Measurements from ENCODE around the gene LIN37. TPM values are rescaled to one million over a fixed set of nuclear protein-coding genes. Genes with fewer than 3 reads are reported as not detected.

LIN37 gene
- total RNA-seq, 2 donors from 2014 or later: 7.5 to 8.1 TPM

DNA sequence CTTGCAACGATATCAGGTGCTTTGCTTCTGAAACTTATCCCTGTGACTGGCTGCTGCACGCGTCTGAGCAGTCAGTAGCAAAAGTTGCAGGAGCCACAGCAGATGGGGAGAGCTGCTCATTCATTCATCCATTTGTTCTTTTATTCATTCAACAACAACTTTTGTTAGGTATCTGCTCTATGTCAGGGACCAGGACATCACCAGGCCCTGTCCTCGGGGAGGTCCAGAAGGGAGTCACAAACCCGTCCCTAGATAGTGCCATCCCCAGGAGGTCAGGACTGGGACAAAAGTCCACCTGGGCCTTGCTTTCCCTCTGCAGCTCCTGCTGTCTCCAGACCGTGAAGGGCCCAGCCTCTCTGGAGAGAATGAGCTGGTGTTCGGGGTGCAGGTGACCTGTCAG is 29.6 kb downstream of the LIN37 start:
- intact Hi-C loops (cut with DNase I): loop anchor here in 1 of 2 donors (10.0 kb wide), 1 partner anchor 157 kb away; the partner anchor contains the start of gene LRFN3
- no peak for DNase-seq
- no peak for ATAC-seq

DNA sequence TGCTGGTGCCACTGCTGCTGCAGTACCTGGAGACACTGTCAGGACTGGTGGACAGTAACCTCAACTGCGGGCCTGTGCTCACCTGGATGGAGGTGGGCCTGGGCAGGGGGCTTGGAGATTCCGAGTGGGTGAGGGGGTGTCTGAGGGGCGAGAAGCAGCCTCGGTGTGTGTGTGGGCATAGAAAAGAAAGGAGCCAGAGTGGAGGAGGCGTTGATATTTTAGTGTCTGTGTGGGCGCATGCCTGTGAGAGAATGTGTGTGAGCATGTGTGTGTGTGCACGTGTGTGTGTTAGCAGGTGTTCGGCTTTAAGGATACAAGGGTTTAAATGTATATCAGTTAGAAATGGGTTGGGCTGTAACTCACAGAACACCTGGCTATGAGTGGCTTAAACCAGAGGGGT is 30.7 kb downstream of the LIN37 start:
- DNase-seq (no peak), ATAC-seq (no peak)
- intact Hi-C loops (cut with DNase I): loop anchor here in 1 of 2 donors (10.0 kb wide), 1 partner anchor 156 kb away; the partner anchor contains the start of gene LRFN3

DNA sequence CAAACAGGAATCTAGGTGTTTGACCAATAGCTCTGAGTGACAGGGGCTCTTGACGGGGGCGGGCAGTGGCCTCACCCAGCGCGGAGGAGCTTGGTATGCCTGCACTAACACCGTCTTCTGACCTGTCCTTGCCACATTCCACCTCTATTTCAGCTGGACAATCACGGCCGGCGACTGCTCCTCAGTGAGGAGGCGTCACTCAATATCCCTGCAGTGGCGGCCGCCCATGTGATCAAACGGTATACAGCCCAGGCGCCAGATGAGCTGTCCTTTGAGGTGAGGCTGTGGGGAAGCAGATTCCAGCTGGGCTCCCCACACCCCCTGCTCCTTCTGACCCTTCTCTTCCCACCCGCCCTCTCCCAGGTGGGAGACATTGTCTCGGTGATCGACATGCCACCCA is 31.7 kb downstream of the LIN37 start:
- ATAC-seq (no peak), DNase-seq (no peak)
- intact Hi-C loops (cut with DNase I): no loop called here

DNA sequence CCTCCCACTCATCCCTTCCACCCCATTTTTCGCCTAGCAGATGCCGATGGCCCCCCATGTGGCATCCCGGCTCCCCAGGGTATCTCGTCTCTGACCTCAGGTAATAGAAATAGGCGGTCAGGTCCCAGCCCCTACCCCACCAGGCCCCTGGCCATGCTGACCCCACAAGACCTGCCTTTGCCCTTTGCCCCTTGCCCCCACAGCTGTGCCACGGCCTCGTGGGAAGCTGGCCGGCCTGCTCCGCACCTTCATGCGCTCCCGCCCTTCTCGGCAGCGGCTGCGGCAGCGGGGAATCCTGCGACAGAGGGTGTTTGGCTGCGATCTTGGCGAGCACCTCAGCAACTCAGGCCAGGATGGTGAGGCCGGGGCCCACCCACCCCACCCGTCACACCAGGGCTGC is 32.3 kb downstream of the LIN37 start:
- DNase-seq: no peak
- intact Hi-C loops (cut with DNase I): no loop called here
- ATAC-seq: no peak

DNA sequence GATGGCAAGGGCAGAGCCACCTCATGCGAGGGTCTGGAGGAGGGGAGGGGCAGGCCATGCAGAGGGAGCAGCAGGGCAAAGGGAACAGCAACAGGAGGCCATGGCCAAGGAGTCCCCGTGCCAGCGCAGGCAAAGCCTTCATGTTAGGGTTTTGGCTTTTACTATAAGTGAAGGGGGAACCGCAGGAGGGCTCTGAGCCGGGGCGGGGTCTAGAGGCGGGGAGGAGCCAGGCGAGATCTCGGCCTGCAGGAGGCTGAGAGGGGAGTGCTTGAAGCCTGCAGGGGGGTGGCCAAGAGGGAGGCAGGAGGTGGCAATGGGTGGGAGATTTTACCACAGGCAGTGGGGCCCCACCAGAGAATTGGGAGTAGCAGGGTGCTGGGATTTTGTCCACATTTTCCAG is 33.3 kb downstream of the LIN37 start:
- intact Hi-C loops (cut with DNase I): no loop called here
- no peak for ATAC-seq
- DNase-seq: no peak

DNA sequence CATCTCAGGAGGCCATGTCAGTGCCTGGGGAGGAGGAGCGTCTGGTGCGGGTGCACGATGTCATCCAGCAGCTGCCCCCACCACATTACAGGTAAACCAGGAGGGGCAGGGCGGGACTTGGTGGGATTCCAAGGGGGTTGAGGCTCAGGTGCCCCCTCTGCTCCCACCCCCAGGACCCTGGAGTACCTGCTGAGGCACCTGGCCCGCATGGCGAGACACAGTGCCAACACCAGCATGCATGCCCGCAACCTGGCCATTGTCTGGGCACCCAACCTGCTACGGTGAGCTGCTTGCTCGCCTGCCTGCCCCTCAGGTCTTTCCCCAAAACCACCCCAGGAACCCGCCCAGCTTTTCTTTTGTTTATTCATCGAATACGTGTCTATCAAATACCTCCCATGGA is 34.2 kb downstream of the LIN37 start:
- ATAC-seq: no peak
- intact Hi-C loops (cut with DNase I): no loop called here
- DNase-seq: no peak

DNA sequence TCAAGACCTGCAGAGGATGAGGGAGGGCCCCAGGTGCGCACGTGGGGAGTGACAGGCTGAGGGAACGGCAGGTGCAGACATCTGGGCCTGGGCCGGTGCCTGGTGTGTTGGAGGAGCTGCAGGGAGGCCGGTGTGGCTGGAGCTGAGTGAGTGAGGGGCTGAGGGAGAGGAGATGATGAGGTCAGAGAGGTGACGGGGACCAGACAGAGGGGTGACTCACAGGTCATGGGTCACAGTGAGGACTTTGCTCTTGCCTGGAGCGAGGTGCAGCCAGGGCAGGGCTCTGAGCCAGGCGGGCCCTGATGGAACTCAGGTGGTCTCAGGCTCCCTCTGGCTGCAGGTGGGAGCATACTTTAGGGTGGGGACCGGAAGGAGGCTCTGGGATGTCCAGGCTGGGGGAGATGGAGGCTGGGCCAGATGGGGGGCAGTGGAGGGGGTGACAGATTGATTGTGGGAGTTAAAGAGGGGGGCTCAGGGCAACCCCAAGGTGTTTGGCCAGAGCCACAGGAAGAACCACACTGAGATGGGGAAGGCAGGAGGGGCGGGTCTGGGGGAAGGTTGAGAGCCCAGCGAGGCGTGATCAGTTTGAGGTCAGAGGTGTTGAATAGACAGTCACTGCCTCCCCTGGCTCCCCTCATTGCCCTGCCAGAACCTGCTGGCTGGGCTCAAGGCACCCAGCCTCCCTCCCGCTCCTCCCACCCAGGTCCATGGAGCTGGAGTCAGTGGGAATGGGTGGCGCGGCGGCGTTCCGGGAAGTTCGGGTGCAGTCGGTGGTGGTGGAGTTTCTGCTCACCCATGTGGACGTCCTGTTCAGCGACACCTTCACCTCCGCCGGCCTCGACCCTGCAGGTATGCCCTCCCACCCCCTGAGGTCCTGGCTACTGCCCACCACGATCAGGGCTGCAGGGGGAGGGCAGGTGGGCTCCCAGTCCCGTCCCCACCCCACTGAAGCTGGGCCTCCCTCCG is 35.4 kb downstream of the LIN37 start:
- ATAC-seq (no peak), DNase-seq (no peak)
- intact Hi-C loops (cut with DNase I): no loop called here

DNA sequence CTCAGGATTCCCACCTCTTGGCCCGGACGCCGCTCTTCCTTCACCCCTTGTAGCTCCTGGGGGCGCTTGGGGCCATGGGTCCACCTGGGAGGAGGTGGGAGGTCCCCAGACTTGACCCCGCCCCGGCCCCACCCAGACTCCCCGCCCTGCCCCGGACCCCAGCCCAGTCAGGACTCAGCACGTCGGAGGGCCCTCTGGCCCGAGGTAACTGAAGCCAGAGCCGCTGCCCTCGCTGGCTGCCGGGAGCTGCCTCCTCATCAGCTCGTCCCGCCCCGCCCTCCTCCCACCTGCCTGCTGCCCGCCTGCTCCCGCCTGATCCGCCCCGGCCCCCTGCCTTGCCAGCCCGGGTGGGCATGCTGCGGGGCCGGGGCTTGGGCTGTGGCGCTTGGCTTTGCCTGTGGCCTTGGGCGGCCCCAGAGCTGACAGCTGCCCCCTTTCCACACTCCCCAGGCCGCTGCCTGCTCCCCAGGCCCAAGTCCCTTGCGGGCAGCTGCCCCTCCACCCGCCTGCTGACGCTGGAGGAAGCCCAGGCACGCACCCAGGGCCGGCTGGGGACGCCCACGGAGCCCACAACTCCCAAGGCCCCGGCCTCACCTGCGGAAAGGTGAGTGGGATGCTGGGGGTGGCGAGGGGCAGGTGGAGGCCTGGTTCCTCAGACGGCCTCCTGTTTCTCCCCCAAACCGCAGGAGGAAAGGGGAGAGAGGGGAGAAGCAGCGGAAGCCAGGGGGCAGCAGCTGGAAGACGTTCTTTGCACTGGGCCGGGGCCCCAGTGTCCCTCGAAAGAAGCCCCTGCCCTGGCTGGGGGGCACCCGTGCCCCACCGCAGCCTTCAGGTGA is 36.3 kb downstream of the LIN37 start:
- DNase-seq (no peak), ATAC-seq (no peak)
- intact Hi-C loops (cut with DNase I): no loop called here

DNA sequence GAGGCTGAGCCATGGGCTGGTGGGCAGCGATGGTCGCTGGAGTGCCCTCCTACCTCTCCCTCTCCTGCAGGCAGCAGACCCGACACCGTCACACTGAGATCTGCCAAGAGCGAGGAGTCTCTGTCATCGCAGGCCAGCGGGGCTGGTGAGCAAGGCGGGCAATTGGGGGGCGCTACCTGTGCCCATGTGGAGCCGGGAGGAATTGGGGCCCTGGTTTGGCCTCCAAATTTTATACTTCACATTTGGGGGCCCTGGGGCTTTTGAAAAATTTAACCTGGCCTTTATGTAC is 36.9 kb downstream of the LIN37 start:
- no peak for ATAC-seq
- intact Hi-C loops (cut with DNase I): no loop called here
- no peak for DNase-seq

DNA sequence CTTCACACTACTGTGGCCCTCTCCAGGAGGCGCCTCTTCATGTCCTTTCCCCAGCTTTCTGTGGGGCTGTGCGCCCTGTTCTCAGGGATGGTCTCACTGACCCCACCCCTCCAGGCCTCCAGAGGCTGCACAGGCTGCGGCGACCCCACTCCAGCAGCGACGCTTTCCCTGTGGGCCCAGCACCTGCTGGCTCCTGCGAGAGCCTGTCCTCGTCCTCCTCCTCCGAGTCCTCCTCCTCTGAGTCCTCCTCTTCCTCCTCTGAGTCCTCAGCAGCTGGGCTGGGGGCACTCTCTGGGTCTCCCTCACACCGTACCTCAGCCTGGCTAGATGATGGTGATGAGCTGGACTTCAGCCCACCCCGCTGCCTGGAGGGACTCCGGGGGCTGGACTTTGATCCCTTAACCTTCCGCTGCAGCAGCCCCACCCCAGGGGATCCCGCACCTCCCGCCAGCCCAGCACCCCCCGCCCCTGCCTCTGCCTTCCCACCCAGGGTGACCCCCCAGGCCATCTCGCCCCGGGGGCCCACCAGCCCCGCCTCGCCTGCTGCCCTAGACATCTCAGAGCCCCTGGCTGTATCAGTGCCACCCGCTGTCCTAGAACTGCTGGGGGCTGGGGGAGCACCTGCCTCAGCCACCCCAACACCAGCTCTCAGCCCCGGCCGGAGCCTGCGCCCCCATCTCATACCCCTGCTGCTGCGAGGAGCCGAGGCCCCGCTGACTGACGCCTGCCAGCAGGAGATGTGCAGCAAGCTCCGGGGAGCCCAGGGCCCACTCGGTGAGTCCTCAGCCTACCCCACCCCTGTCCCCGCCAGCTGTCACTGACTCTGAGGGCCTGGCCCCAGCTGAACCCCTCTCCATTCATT is 38.2 kb downstream of the LIN37 start:
- intact Hi-C loops (cut with DNase I): no loop called here
- no peak for DNase-seq
- ATAC-seq: no peak

DNA sequence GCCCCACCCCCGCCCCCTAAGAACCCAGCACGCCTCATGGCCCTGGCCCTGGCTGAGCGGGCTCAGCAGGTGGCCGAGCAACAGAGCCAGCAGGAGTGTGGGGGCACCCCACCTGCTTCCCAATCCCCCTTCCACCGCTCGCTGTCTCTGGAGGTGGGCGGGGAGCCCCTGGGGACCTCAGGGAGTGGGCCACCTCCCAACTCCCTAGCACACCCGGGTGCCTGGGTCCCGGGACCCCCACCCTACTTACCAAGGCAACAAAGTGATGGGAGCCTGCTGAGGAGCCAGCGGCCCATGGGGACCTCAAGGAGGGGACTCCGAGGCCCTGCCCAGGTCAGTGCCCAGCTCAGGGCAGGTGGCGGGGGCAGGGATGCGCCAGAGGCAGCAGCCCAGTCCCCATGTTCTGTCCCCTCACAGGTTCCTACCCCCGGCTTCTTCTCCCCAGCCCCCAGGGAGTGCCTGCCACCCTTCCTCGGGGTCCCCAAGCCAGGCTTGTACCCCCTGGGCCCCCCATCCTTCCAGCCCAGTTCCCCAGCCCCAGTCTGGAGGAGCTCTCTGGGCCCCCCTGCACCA is 38.9 kb downstream of the LIN37 start:
- intact Hi-C loops (cut with DNase I): no loop called here
- ATAC-seq: no peak
- DNase-seq: no peak

DNA sequence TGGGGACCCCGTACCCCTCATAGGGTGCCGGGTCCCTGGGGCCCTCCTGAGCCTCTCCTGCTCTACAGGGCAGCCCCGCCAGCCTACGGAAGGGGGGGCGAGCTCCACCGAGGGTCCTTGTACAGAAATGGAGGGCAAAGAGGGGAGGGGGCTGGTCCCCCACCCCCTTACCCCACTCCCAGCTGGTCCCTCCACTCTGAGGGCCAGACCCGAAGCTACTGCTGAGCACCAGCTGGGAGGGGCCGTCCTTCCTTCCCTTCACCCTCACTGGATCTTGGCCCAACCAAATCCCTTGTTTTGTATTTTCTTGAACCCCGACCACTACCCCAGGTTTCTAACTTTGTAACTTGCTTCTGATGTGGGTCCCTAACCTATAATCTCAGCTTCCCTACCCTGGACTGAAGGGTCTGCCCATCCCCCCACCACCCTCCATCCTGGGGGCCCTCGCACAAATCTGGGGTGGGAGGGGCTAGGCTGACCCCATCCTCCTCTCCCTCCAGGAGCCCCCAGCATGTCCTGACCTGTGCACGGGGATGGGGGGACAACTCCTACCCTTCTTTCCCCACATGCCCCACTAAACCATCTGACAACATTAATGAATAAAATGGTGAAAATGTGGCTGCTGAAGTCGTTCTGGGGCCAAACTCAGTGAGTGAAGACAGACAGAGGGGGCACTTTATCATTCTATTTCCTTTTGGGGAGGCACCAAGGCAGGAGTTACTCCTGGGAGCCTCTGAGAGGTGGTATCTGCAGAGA is 40.0 kb downstream of the LIN37 start:
- ATAC-seq: no peak
- intact Hi-C loops (cut with DNase I): no loop called here
- no peak for DNase-seq

DNA sequence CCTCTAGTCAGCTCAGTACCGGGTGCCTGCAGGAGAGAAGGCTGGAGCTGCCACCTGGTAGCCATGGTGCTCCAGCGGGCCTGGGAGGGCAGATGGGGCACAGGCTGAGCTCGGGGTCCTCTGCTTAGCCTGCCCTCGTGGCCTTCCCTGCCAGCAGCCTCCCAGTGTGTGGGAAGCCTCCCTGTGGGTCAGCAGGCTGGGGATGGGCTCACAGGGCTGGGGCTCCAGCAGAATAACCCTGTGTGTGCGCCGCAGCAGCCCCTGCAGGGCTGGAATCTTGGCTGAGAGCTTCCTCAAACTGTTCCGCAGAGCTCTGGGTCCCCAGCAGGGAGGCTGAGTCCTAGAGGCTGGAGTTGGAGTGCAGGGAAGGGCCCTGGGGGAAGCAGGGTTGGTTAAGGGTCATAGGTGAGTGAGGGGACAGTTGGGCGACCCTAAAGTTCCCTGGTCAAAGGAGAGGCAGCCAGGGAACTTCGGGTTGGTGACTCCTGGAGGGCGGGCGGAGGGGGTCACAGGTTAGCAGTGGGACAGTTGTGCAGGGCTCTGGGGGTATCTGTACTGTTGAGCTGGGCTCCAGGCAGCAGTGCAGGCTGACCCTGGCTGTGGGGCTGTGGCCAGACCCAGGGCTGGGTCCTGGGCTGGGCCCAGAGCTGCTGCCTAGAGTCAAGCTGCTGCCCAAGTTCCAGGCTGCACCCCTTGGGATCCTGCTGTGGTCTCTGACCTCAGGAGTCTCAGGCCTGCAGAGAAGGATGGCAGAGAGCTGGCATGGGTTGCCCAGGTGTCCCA is 41.0 kb downstream of the LIN37 start:
- no peak for DNase-seq
- intact Hi-C loops (cut with DNase I): no loop called here
- no peak for ATAC-seq

DNA sequence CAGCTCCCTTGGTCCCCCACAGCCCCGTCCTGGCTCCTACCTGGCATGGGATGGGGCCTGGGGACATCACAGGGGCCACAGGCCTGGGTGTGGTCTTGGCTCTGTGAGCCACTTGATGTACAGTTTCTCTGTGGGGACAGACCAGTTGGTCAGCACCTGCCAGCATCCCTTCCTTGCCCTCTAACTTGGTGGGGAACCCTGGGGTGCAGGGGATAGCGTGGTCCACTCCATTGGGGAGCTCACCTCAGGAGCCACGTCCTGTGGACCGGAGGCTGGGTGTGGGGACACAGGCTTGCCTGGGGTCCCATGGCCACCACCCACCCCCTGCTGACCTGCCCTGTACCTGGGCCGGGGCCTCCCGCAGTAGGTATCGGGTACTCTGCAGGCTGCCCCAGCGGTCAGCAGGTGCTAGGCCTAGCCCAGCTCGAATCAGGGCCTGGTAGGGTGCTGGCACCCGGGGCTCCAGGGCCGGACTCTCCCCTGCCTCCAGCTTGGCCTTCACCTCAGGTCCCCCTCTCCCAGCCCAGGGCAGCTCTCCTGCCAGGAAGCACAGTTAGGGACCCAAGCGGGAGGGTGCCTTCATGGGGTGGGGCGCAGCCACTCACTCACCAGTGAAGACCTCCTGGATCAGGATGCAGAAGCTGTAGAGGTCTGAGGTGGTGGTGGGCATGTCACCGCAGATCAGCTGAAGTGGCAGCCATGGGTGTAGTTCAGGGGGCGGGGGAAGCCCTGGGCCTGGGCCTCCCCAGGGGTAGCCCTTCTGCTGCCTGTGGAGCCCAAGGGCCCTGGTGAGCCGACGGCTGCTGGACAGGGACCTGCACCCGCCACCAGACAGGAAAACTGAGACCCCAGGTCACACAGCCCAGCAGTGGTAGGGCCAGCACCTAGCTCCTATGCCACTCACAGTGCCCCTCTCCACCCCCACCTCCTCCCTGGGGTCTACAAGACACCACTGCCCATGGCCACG is 41.9 kb downstream of the LIN37 start:
- no peak for DNase-seq
- intact Hi-C loops (cut with DNase I): no loop called here

DNA sequence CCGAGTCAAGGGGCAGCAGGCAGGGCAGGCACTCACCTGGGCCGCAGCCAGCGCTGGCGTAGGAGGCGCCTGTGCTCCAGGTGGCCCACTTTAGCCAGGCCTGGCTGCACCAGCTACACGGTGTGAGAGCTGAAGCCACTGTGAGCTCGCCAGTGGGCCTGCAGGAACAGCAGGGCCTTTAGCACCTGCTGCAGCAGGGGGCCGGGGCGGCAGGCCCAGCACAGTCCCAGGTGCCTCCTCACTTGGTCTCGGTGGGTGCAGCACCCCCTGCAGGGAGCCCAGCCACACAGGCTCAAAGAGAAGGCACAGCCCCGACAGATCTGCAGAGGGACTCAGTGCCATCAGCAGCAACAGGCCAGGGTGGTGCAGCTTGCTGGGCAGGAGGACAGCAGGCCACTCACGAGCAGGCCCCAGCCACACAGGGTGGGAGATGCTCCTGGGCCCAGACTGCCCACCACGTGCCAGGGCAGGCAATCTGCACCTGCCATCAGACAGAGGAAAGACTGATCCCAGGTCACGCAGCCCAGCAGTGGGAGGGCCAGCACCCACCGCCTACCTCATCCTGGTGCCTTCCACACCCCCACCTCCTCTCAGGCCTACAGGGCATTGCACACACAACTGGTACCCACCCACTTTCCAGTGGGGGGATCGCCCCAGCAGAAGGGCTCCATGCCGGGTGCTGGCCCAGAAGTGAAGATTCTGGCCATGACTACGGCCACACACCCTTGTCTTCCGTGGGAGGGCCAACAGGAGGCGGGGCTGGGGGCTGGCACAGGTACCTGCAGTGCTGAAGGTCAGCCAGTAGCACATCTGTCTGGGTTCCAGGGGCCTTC is 42.8 kb downstream of the LIN37 start:
- intact Hi-C loops (cut with DNase I): no loop called here
- no peak for DNase-seq
- no peak for ATAC-seq

More for the DNA sequence above, 41.9 kb downstream of the LIN37 start:
- ATAC-seq: no peak

DNA sequence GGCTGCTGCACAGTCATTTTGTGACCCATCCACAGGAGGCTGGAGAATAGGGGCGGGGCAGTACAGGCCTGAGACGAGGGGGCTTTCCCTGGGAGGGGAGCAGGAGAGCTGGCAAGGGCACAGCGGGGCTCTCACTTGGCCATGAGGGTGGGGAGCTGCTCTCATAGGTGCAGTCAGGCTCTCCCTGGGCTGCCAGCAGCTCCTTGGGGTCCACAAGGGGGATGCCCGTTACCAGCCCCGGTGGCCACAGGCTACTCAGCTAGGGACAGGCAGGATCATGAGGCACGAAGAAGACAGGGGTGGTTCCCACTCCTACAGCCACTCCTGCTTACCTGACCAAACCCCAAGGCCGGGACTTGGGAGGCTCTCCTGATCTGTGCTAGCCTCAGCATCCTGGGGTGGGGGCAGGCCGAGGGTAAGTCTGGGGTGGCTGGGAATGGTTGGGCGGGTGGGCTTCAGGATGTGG is 43.5 kb downstream of the LIN37 start:
- DNase-seq: no peak
- no peak for ATAC-seq
- intact Hi-C loops (cut with DNase I): no loop called here

Measured in left cardiac atrium (tissue), 4 donors.